T-cell (primary cell): ENCODE data around the gene PPP6R1. TPM values are rescaled to one million over a fixed set of nuclear protein-coding genes. Genes with fewer than 3 reads are reported as not detected.
A peak's percentile ranks its signal among the peaks of the same experiment; 100 is the strongest.

Experiments
- ATAC-seq, 4 experiments: fragments of 200-7000 bp in 3 of 4; fragments of 150-1000 bp in 1 of 4; cut with Tn5 transposase; replicated peaks in 1 of 4; 1 replicate in 3 of 4; 2 replicates in 1 of 4; pipeline ENCODE4 v1.10.0; 2021; ENCODE audit warnings: moderate library complexity in 3 of 4, mild to moderate bottlenecking in 2 of 4, moderate number of reproducible peaks in 1 of 4
- CTCF ChIA-PET, 2 donors: fragments of 300-600 bp; sonication (Branson Sonifier 250); formaldehyde crosslinking; loops; one replicate each; lab custom pipeline; 2022; ENCODE audit warnings: antibody characterized with exemption in 2 of 2; lab: Charles Lee
- POLR2A ChIA-PET, 2 donors: fragments of 300-600 bp; sonication (Branson Sonifier 250); formaldehyde crosslinking; loops; one replicate each; lab custom pipeline; 2022; ENCODE audit warnings: antibody characterized with exemption in 2 of 2; lab: Charles Lee
- DNase-seq, 35 experiments: peaks; one replicate each; pipeline versions ENCODE4 v3.0.0 to v3.0.0-alpha.2; 2013 to 2023
- H3K27ac ChIP-seq: one replicate; pipeline ENCODE4 v1.5.1; 2013; ENCODE audit warnings: low read length
- H3K27me3 ChIP-seq, 2 experiments: replicated peaks in 1 of 2; 1 replicate in 1 of 2; 2 replicates in 1 of 2; pipeline versions ENCODE4 v1.6.1 to v1.7.0; 2013; ENCODE audit warnings: low read length in 1 of 2, mixed read lengths in 1 of 2; ENCODE audit not compliant: control insufficient read depth in 2 of 2, insufficient read depth in 2 of 2; ENCODE audit errors: extremely low read depth in 1 of 2
- H3K36me3 ChIP-seq, 2 donors: 1 replicate in 1 of 2; 2 replicates in 1 of 2; pipeline versions ENCODE4 v1.6.1 to v1.7.0; 2013; ENCODE audit warnings: low read length in 1 of 2; ENCODE audit not compliant: control insufficient read depth in 2 of 2, insufficient read depth in 1 of 2; ENCODE audit errors: extremely low read depth in 1 of 2
- H3K4me1 ChIP-seq, 2 experiments: 1 replicate in 1 of 2; 2 replicates in 1 of 2; pipeline versions ENCODE4 v1.6.1 to v1.7.0; 2013; ENCODE audit warnings: low read length in 2 of 2, mixed read lengths in 1 of 2; ENCODE audit not compliant: insufficient read depth in 2 of 2, control insufficient read depth in 1 of 2; ENCODE audit errors: extremely low read depth in 1 of 2
- H3K4me3 ChIP-seq, 2 donors: 1 replicate in 1 of 2; 2 replicates in 1 of 2; pipeline versions ENCODE4 v1.5.1 to v1.7.0; 2013; ENCODE audit warnings: mild to moderate bottlenecking in 2 of 2, low read length in 1 of 2, moderate library complexity in 1 of 2; ENCODE audit not compliant: control insufficient read depth in 1 of 2; ENCODE audit errors: extremely low read depth in 1 of 2
- H3K9me3 ChIP-seq: 2 replicates; pipeline ENCODE4 v1.7.0; 2013
- H3K27ac Mint-ChIP-seq, 2 donors: one replicate each; pipeline ENCODE4 v1.8.0; 2020 to 2021; ENCODE audit warnings: mild to moderate bottlenecking in 2 of 2, mixed read lengths in 2 of 2
- H3K27me3 Mint-ChIP-seq, 2 donors: one replicate each; pipeline ENCODE4 v1.8.0; 2021 to 2022; ENCODE audit warnings: mixed read lengths in 2 of 2
- H3K36me3 Mint-ChIP-seq: one replicate; pipeline ENCODE4 v1.8.0; 2021; ENCODE audit warnings: mixed read lengths
- H3K4me1 Mint-ChIP-seq, 3 donors: one replicate each; pipeline ENCODE4 v1.8.0; 2020 to 2022; ENCODE audit warnings: mixed read lengths in 3 of 3, mild to moderate bottlenecking in 1 of 3
- H3K4me3 Mint-ChIP-seq, 3 donors: one replicate each; pipeline ENCODE4 v1.8.0; 2020 to 2022; ENCODE audit warnings: mild to moderate bottlenecking in 3 of 3, mixed read lengths in 3 of 3, moderate library complexity in 3 of 3
- H3K9me3 Mint-ChIP-seq, 3 donors: one replicate each; pipeline ENCODE4 v1.8.0; 2020 to 2022; ENCODE audit warnings: mixed read lengths in 3 of 3
- WGBS: methylation state at CpG from one replicate; pipeline ENCODE4 v1.1.5; 2013; ENCODE audit warnings: missing lambda C conversion rate; ENCODE audit not compliant: insufficient coverage; 5-methylcytosine and 5-hydroxymethylcytosine counted together
- total RNA-seq, 35 experiments: library from RNA in 6 of 35; stranded (reverse) in 6 of 35; fragments of 120-200 nt in 1 of 35; gene quantifications; one replicate each; pipeline versions ENCODE4 v1.2.1 to v1.2.4 and lab custom pipeline; 2013 to 2026

The PPP6R1 gene
- total RNA-seq, 5 donors from 2014 or later (not counting 1 experiment from before 2014, with no cell fraction given), result 173 to 208 (median 194) TPM

DNA sequence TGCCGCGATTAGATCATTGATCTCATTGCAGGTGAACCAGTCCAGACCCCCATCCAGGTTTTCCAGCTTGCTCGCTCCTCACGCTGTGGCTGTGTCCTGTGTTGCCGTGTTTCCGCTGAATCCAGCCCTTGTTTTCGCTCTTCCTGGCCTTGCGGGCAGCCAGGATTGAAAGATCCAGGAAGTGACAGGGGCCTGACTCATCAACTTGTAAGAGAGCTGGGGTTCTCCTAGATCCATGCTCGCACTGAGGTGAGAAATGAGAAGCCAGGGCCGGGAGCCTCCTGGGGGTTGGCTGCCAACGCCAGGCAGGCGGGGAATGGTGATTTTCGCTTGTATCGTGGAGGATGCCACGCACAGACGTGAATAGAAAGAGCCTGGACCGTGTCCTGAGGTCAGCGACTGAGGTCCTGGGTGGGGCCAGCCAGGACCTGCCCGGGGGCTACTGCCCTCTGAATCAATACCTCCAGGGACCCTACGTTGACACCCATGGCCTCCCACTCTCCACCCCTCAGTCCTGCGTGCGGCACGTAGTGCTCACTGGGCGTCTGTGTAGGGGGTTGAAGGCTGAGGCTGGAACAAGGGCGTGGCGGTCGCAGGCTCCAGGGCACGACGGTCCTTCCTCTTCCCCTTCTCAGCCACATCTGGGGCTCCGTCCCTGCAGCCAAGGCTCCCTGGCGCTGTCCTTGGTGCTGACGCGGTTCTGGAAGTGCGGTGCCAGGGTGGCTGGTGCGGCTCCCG is 42.2 kb downstream of the PPP6R1 start:
- ATAC-seq (peak; percentile 40 to 59 (median 48)), DNase-seq (peak in 27 of 35 experiments; percentile 6 to 62 (median 19))
- ChIA-PET POLR2A (no interaction called here), CTCF (no interaction called here)
- Histone ChIP-seq H3K27me3 (peaks cover 0 to 43% of the 10 kb centered on the region in 2 experiments), H3K36me3 (no peaks in the 10 kb centered on the region), H3K4me3 (no peak overlapping the region), H3K9me3 (no peaks in the 10 kb centered on the region), H3K27ac (no peak overlapping the region), H3K4me1 (peaks cover 0 to 12% of the 10 kb centered on the region in 2 experiments)
- Mint-ChIP-seq H3K4me1 (peaks cover 12 to 13% (median 13%) of the 10 kb centered on the region in 3 donors), H3K27ac (no peak overlapping the region), H3K36me3 (peaks cover 17% of the 10 kb centered on the region), H3K27me3 (peaks cover 22 to 25% of the 10 kb centered on the region in 2 donors), H3K9me3 (peaks cover 3 to 26% (median 6%) of the 10 kb centered on the region in 3 donors), H3K4me3 (peak overlapping the region in 1 of 3 donors; percentile 39)
- 12% methylated on average over 23 of the region's 36 CpGs for WGBS

DNA sequence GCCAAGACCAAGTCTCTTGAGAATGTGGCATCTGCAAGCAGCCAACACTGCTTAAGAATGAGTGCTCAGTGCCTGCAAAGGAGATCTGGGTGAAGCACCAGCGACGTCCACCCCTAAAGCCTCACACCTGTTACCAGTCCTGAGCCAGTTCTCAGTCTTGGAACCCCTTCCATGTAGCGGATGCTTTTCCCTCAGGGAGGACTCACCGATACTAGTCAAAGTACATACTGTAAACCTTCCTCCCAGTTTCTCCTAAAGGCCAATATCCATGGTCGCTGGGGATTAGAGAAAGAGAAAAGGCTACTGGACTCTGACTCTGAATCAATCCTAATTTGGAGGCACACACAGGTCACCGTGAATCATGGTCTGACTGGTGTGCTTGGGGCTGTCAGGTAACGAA is 45.3 kb downstream of the PPP6R1 start:
- WGBS, result 84% methylated on average over 5 of the region's 7 CpGs
- POLR2A ChIA-PET, result no interaction called here

DNA sequence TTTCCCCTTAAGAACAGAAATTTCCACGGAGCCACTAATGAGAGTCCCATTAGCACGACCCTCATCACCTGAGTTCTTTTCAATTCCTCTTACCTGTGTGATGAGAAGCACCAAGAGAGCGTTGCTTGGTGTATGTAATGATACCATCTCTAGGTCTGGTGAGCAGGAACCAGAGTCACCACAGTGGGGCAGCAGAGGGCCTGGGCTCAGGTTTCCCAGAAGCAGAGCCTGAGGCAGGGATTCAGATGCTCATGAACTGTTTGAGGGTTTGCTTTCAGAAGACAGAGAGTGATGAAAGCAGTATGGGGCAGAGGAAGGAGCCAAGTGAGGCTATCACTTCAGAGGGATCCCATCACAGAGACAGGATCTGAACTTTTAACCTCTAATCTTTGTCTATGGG is 46.4 kb downstream of the PPP6R1 start:
- DNase-seq (peak in 17 of 35 experiments; percentile 6 to 49 (median 23)), ATAC-seq (no peak)
- no CpG with 5 or more reads among the region's 3 CpGs for WGBS
- Histone ChIP-seq H3K36me3 (no peaks in the 10 kb centered on the region), H3K27me3 (peaks cover 0 to 61% of the 10 kb centered on the region in 2 experiments), H3K4me1 (peaks cover 0 to 12% of the 10 kb centered on the region in 2 experiments), H3K27ac (no peak overlapping the region), H3K4me3 (no peak overlapping the region), H3K9me3 (no peaks in the 10 kb centered on the region)
- peaks cover 3 to 13% (median 4%) of the 10 kb centered on the region in 3 donors for H3K9me3 Mint-ChIP-seq
- H3K27me3 Mint-ChIP-seq, result peaks cover 33 to 40% of the 10 kb centered on the region in 2 donors
- H3K27ac Mint-ChIP-seq, result no peak overlapping the region
- H3K36me3 Mint-ChIP-seq, result peaks cover 4% of the 10 kb centered on the region
- ChIA-PET CTCF (no interaction called here), POLR2A (no interaction called here)
- peaks cover 12 to 13% (median 13%) of the 10 kb centered on the region in 3 donors for H3K4me1 Mint-ChIP-seq
- H3K4me3 Mint-ChIP-seq, result no peak overlapping the region

More for the DNA sequence above, 45.3 kb downstream of the PPP6R1 start:
- Histone ChIP-seq H3K36me3 (no peaks in the 10 kb centered on the region), H3K27me3 (peaks cover 0 to 62% of the 10 kb centered on the region in 2 experiments), H3K27ac (no peak overlapping the region), H3K4me3 (no peak overlapping the region), H3K4me1 (peaks cover 0 to 12% of the 10 kb centered on the region in 2 experiments), H3K9me3 (no peaks in the 10 kb centered on the region)
- Mint-ChIP-seq H3K27me3 (peaks cover 33 to 40% of the 10 kb centered on the region in 2 donors), H3K9me3 (peaks cover 3 to 13% (median 4%) of the 10 kb centered on the region in 3 donors), H3K27ac (no peak overlapping the region), H3K4me3 (no peak overlapping the region), H3K36me3 (peaks cover 4% of the 10 kb centered on the region), H3K4me1 (peaks cover 12 to 15% (median 13%) of the 10 kb centered on the region in 3 donors)
- ATAC-seq (no peak), DNase-seq (no peak)
- CTCF ChIA-PET, result no interaction called here

DNA sequence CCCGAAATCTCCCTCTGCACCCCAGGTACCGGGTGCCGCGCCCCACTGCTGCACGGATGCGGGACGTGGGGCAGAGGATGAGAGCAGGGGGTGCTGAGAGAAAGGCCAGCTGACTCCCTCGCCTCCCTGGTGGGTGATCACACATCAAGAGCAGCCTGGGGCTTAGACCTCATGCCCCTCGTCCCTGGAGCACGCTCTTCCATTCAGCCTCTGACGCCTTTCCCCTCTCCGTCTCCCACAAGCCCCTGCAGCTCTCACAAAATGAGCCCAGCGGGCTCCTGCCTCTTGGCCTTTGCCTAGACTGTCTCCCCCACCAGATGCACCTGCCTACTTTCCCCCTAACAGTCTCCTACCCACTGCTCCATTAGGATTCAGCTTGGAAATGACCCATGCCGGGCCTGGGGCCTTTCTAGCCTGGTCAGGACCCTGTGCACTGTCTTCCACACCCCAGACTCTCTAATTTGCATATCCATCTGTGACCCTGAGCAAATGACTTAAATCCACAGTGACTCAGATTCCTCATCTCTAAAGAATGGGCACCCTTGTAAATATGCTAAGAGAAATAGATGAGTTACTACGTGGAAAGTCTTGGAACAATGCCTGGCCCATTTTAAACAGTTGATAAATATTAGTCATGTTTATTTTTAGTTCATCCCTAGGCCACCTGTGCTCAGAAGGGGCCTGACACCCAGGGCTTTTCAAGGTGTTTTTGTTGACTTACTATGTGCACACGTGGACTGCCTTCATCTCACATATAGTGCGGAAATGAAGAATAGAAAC is 48.9 kb downstream of the PPP6R1 start:
- ChIA-PET CTCF (no interaction called here), POLR2A (no interaction called here)
- no peak for ATAC-seq
- Histone ChIP-seq H3K9me3 (no peaks in the 10 kb centered on the region), H3K27me3 (peaks cover 0 to 68% of the 10 kb centered on the region in 2 experiments), H3K4me3 (no peak overlapping the region), H3K36me3 (no peaks in the 10 kb centered on the region), H3K27ac (no peak overlapping the region), H3K4me1 (peaks cover 0 to 5% of the 10 kb centered on the region in 2 experiments)
- Mint-ChIP-seq H3K4me3 (no peak overlapping the region), H3K9me3 (peaks cover 0 to 9% (median 4%) of the 10 kb centered on the region in 3 donors), H3K36me3 (peaks cover 4% of the 10 kb centered on the region), H3K4me1 (peaks cover 0 to 3% (median 0%) of the 10 kb centered on the region in 3 donors), H3K27ac (no peak overlapping the region), H3K27me3 (peaks cover 40 to 51% of the 10 kb centered on the region in 2 donors)
- 75% methylated on average over 10 of the region's 17 CpGs for WGBS
- DNase-seq, result no peak

DNA sequence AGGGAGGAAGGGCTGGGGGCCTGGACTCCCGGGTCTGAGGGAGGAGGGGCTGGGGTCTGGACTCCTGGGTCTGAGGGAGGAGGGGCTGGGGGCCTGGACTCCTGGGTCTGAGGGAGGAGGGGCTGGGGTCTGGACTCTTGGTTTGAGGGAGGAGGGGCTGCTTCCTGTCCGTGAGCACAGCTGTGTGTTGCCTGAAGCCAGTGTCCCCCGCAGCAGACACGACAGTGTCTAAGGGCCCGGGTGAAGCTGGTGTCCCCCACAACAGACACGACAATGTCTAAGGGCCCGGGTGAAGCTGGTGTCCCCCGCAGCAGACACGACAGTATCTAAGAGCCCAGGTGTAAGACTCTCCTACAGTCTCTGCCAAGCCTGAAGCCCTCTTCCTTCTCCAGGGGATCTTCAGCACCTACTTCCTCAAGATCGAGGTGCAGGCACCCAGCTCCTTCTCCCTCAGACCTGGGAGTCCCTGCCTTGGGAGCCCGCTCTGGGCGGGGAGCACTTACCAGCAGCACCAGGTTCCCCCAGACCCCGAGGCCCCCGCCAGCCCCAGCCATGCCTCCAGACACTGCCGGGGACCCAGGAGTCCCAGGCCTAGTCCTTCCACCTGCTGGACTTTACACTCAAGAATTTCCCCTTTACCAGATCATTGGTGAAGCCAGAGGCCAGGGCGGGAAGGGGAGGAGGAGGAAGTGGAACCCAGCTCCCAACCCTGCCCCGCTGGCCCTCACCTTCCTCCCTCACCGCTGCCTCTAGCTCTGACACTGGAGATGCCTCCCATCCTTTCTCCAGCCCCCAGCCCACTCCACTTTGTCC is 49.7 kb downstream of the PPP6R1 start, which contains the start of gene PTPRH:
Gene PTPRH, minus strand, starts transcription at position 622 of the 813 bp plus-strand sequence. Its CDS starts 68 bp downstream, at position 554.
- Histone ChIP-seq H3K27me3 (peaks cover 0 to 66% of the 10 kb centered on the region in 2 experiments), H3K4me3 (no peak within 1 kb of the TSS), H3K36me3 (no peaks in the 10 kb centered on the region), H3K4me1 (peaks cover 0 to 5% of the 10 kb centered on the region in 2 experiments), H3K9me3 (no peaks in the 10 kb centered on the region), H3K27ac (no peak within 1 kb of the TSS)
- peaks cover 0 to 3% (median 0%) of the 10 kb centered on the region in 3 donors for H3K4me1 Mint-ChIP-seq
- H3K4me3 Mint-ChIP-seq, result no peak within 1 kb of the TSS
- peaks cover 40 to 55% of the 10 kb centered on the region in 2 donors for H3K27me3 Mint-ChIP-seq
- DNase-seq (no peak), ATAC-seq (no peak)
- ChIA-PET POLR2A (no interaction called here), CTCF (no interaction called here)
- H3K27ac Mint-ChIP-seq, result no peak within 1 kb of the TSS
- peaks cover 0 to 5% (median 4%) of the 10 kb centered on the region in 3 donors for H3K9me3 Mint-ChIP-seq
- WGBS, result 56% methylated on average over 4 of the region's 18 CpGs
- H3K36me3 Mint-ChIP-seq, result peaks cover 4% of the 10 kb centered on the region
